H9 (cell line): Measurements from ENCODE around the gene DAAM1. TPM values are rescaled to one million over a fixed set of nuclear protein-coding genes. Genes with fewer than 3 reads are reported as not detected.

Experiments used
- DNase-seq: peaks from one replicate; pipeline ENCODE4 v3.0.0-alpha.2; 2017
- H2AFZ ChIP-seq: one replicate; pipeline ENCODE4 v1.6.1; 2013; ENCODE audit warnings: mild to moderate bottlenecking, low read length, control low read depth, moderate library complexity
- H2AK5ac ChIP-seq: 2 replicates; pipeline ENCODE4 v1.6.1; 2013; ENCODE audit warnings: low read length, control low read depth, mixed read lengths; ENCODE audit not compliant: insufficient read length
- H2BK120ac ChIP-seq: one replicate; pipeline ENCODE4 v1.6.1; 2013; ENCODE audit warnings: low read depth, mild to moderate bottlenecking, low read length, control low read depth, inconsistent platforms; ENCODE audit not compliant: poor library complexity, severe bottlenecking
- H2BK12ac ChIP-seq: 2 replicates; pipeline ENCODE4 v1.6.1; 2013; ENCODE audit warnings: low read length, control low read depth, mixed read lengths, low read depth; ENCODE audit not compliant: insufficient read length
- H2BK15ac ChIP-seq: 2 replicates; pipeline ENCODE4 v1.6.1; 2013; ENCODE audit warnings: low read depth, low read length, control low read depth
- H2BK20ac ChIP-seq: one replicate; pipeline ENCODE4 v1.6.1; 2013; ENCODE audit warnings: low read depth, mild to moderate bottlenecking, low read length, control low read depth, inconsistent platforms; ENCODE audit not compliant: poor library complexity, severe bottlenecking
- H2BK5ac ChIP-seq: 2 replicates; pipeline ENCODE4 v1.6.1; 2013; ENCODE audit warnings: low read length, control low read depth, mixed read lengths; ENCODE audit not compliant: insufficient read length
- H3K14ac ChIP-seq: 2 replicates; pipeline ENCODE4 v1.6.1; 2013; ENCODE audit warnings: low read length, control low read depth; ENCODE audit not compliant: insufficient read depth
- H3K18ac ChIP-seq: 2 replicates; pipeline ENCODE4 v1.6.1; 2013; ENCODE audit warnings: low read depth, mild to moderate bottlenecking, mixed read lengths, low read length, control low read depth; ENCODE audit not compliant: insufficient read length
- H3K23ac ChIP-seq: 2 replicates; pipeline ENCODE4 v1.6.1; 2013; ENCODE audit warnings: low read length, control low read depth, mixed read lengths, low read depth; ENCODE audit not compliant: insufficient read length
- H3K23me2 ChIP-seq: 2 replicates; pipeline ENCODE4 v1.6.1; 2013; ENCODE audit warnings: low read depth, mild to moderate bottlenecking, mixed read lengths, low read length, control low read depth; ENCODE audit not compliant: insufficient read length, poor library complexity, severe bottlenecking
- H3K27ac ChIP-seq: 2 replicates; pipeline ENCODE4 v1.5.1; 2013; ENCODE audit warnings: low read length, control low read depth, mixed read lengths, low read depth; ENCODE audit not compliant: insufficient read length
- H3K27me3 ChIP-seq: 2 replicates; pipeline ENCODE4 v1.6.1; 2013; ENCODE audit warnings: low read length, control low read depth, inconsistent platforms; ENCODE audit not compliant: insufficient read depth
- H3K4ac ChIP-seq: 2 replicates; pipeline ENCODE4 v1.6.1; 2013; ENCODE audit warnings: low read depth, mild to moderate bottlenecking, control low read depth, inconsistent platforms, low read length, moderate library complexity
- H3K4me1 ChIP-seq: 2 replicates; pipeline ENCODE4 v1.6.1; 2013; ENCODE audit warnings: low read length, control low read depth, inconsistent platforms; ENCODE audit not compliant: insufficient read depth
- H3K4me2 ChIP-seq: 2 replicates; pipeline ENCODE4 v1.6.1; 2013; ENCODE audit warnings: low read length, control low read depth, mixed read lengths; ENCODE audit not compliant: insufficient read length, insufficient read depth
- H3K56ac ChIP-seq: 2 replicates; pipeline ENCODE4 v1.6.1; 2013; ENCODE audit warnings: low read depth, mild to moderate bottlenecking, mixed read lengths, low read length, control low read depth; ENCODE audit not compliant: insufficient read length
- H3K79me1 ChIP-seq: 2 replicates; pipeline ENCODE4 v1.6.1; 2013; ENCODE audit warnings: low read depth, mild to moderate bottlenecking, moderate library complexity, low read length, control low read depth, inconsistent platforms; ENCODE audit not compliant: insufficient read depth, poor library complexity, severe bottlenecking
- H3K79me2 ChIP-seq: 2 replicates; pipeline ENCODE4 v1.6.1; 2013; ENCODE audit warnings: low read length, control low read depth, inconsistent platforms; ENCODE audit not compliant: insufficient read depth
- H3K9ac ChIP-seq: 2 replicates; pipeline ENCODE4 v1.6.1; 2013; ENCODE audit warnings: low read length, control low read depth, mixed read lengths; ENCODE audit not compliant: insufficient read length; ENCODE audit errors: extremely low read depth
- H3K9me3 ChIP-seq: one replicate; pipeline ENCODE4 v1.6.1; 2013; ENCODE audit warnings: low read depth, low read length, inconsistent platforms; ENCODE audit not compliant: control insufficient read depth
- H3T11ph ChIP-seq: one replicate; pipeline ENCODE4 v1.6.1; 2013; ENCODE audit warnings: mild to moderate bottlenecking, low read length, control low read depth, inconsistent platforms
- H4K20me1 ChIP-seq: one replicate; pipeline ENCODE4 v1.6.1; 2013; ENCODE audit not compliant: control insufficient read depth, insufficient read length, insufficient read depth
- H4K5ac ChIP-seq: 2 replicates; pipeline ENCODE4 v1.6.1; 2013; ENCODE audit warnings: low read depth, mild to moderate bottlenecking, mixed read lengths, low read length, control low read depth; ENCODE audit not compliant: insufficient read length
- H4K8ac ChIP-seq: replicated peaks from 2 replicates; pipeline ENCODE4 v1.6.1; 2013; ENCODE audit warnings: low read length, control low read depth, mixed read lengths, low read depth; ENCODE audit not compliant: insufficient read length
- H4K91ac ChIP-seq: 2 replicates; pipeline ENCODE4 v1.6.1; 2013; ENCODE audit warnings: low read depth, mild to moderate bottlenecking, moderate library complexity, mixed read lengths, low read length, control low read depth; ENCODE audit not compliant: insufficient read length
- H3K27ac Mint-ChIP-seq, 3 experiments: 2 replicates in 2 of 3; 3 replicates in 1 of 3; pipeline ENCODE4 v1.8.0; 2020 to 2021; ENCODE audit warnings: mixed read lengths in 3 of 3, mild to moderate bottlenecking in 1 of 3, moderate library complexity in 1 of 3
- H3K27me3 Mint-ChIP-seq: 2 replicates; pipeline ENCODE4 v1.8.0; 2021; ENCODE audit warnings: low read depth, mild to moderate bottlenecking, moderate library complexity, mixed read lengths
- H3K36me3 Mint-ChIP-seq, 3 experiments: 2 replicates in 2 of 3; 3 replicates in 1 of 3; pipeline ENCODE4 v1.8.0; 2020 to 2021; ENCODE audit warnings: low read depth in 3 of 3, mixed read lengths in 3 of 3; ENCODE audit not compliant: insufficient read depth in 1 of 3
- H3K4me1 Mint-ChIP-seq, 2 experiments: 2 replicates each; pipeline ENCODE4 v1.8.0; 2020; ENCODE audit warnings: mixed read lengths in 2 of 2
- H3K4me3 Mint-ChIP-seq, 2 experiments: 2 replicates in 1 of 2; 3 replicates in 1 of 2; pipeline ENCODE4 v1.8.0; 2020 to 2021; ENCODE audit warnings: mild to moderate bottlenecking in 2 of 2, mixed read lengths in 2 of 2, moderate library complexity in 1 of 2
- H3K9me3 Mint-ChIP-seq, 2 experiments: 2 replicates in 1 of 2; 3 replicates in 1 of 2; pipeline ENCODE4 v1.8.0; 2020; ENCODE audit warnings: mild to moderate bottlenecking in 2 of 2, mixed read lengths in 2 of 2, moderate library complexity in 1 of 2
- CTCF ChIP-seq: fragments of 200-600 bp; sonication (generic); conservative IDR thresholded peaks from 3 replicates; pipeline ENCODE4 v1.8.0; 2021; ENCODE audit warnings: antibody characterized with exemption, mild to moderate bottlenecking
- WGBS: extraction: QIAGEN DNeasy Blood & Tissue Kit; methylation state at CpG from one replicate; pipeline ENCODE4 v1.1.7; 2013; ENCODE audit warnings: missing lambda C conversion rate, low lambda C conversion rate, mixed read lengths; ENCODE audit not compliant: insufficient read length; ENCODE audit errors: extremely low coverage; 5-methylcytosine and 5-hydroxymethylcytosine counted together
- total RNA-seq: library from RNA; stranded (reverse); gene quantifications from 2 replicates; pipeline ENCODE4 v1.2.1, GENCODE V29; 2021

DAAM1 gene
- total RNA-seq, 1 experiment from 2014 or later: 19.5 TPM

GRCh38 chr14:59325906-59326305 lies 137.4 kb downstream of the DAAM1 start:
- no peak for TF ChIP-seq CTCF
- Histone ChIP-seq H3K27ac (no peak overlapping the region), H3T11ph (no peak overlapping the region), H2BK5ac (no peak overlapping the region), H3K4ac (no peak overlapping the region), H3K4me1 (peaks cover 6% of the 10 kb centered on the region; the same call in 1 of the 2 replicates), H4K8ac (no peak overlapping the region), H3K23me2 (no peaks in the 10 kb centered on the region), H4K5ac (no peak overlapping the region), H3K27me3 (no peaks in the 10 kb centered on the region), H3K14ac (no peak overlapping the region), H2BK12ac (no peak overlapping the region), H2BK20ac (no peak overlapping the region), H2AFZ (no peak overlapping the region), H3K23ac (no peak overlapping the region), H3K79me2 (no peaks in the 10 kb centered on the region), H3K18ac (peak overlapping the region; percentile 25), H4K91ac (no peak overlapping the region), H3K79me1 (no peaks in the 10 kb centered on the region), H2BK120ac (no peak overlapping the region), H4K20me1 (no peaks in the 10 kb centered on the region), H3K9ac (no peak overlapping the region), H3K9me3 (no peaks in the 10 kb centered on the region), H2BK15ac (no peak overlapping the region), H3K4me2 (no peak overlapping the region), H3K56ac (no peak overlapping the region), H2AK5ac (no peak overlapping the region)
- no peaks in the 10 kb centered on the region; a peak in 1 of 7 replicates for H3K36me3 Mint-ChIP-seq
- no peak overlapping the region for H3K4me3 Mint-ChIP-seq
- H3K27ac Mint-ChIP-seq: no peak overlapping the region
- H3K27me3 Mint-ChIP-seq: no peaks in the 10 kb centered on the region
- peaks cover 22 to 24% of the 10 kb centered on the region in 2 experiments for H3K4me1 Mint-ChIP-seq
- DNase-seq: no peak
- no CpG with 5 or more reads among the region's 2 CpGs for WGBS
- no peaks in the 10 kb centered on the region for H3K9me3 Mint-ChIP-seq
